Fibroblast of mammary gland (primary cell): ENCODE measurements around the gene PEA15.

Experiments used
- DNase-seq: peaks from one replicate; pipeline ENCODE4 v3.0.0-alpha.2; 2010; ENCODE audit warnings: low read depth
- H3K4me3 ChIP-seq: 2 replicates; pipeline ENCODE4 v1.5.1; 2011; ENCODE audit warnings: low read depth, mild to moderate bottlenecking, low read length, moderate library complexity; ENCODE audit not compliant: control insufficient read depth
- CTCF ChIP-seq: conservative IDR thresholded peaks from 2 replicates; pipeline ENCODE4 v1.5.1; 2011; ENCODE audit warnings: low read depth, low read length, inconsistent platforms; ENCODE audit not compliant: control insufficient read depth, insufficient read depth

The PEA15 gene

GRCh38 chr1:160232911-160233310, 27.7 kb downstream of the PEA15 start:
- no peak overlapping the region for H3K4me3 ChIP-seq
- TF ChIP-seq CTCF, result no peak
- DNase-seq, result no peak

DNA sequence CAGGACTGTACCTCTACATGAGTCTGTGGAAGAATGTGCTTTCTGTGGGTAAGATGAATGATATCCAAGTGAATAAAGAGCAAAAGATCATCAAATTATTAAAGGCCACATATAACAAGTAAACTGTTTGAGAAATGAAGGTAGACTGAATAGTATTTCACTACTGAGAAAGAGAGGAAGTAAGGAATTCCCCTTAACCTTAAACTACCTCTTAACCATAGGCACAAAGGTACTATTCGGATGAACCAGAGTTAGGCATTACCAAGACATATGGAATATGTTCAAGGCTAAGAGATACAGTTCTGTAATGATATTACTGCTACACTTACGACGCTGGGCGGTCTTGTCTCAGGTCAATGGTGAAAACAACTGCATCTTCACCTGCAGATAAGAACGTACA, 31.6 kb downstream of the PEA15 start:
- TF ChIP-seq CTCF, result no peak
- H3K4me3 ChIP-seq, result no peak overlapping the region
- DNase-seq, result no peak

- TF ChIP-seq CTCF, result no peak
- no peak for DNase-seq
- no peak overlapping the region for H3K4me3 ChIP-seq
Measured at GRCh38 chr1:160237558-160237957, 32.4 kb downstream of the PEA15 start.

DNA sequence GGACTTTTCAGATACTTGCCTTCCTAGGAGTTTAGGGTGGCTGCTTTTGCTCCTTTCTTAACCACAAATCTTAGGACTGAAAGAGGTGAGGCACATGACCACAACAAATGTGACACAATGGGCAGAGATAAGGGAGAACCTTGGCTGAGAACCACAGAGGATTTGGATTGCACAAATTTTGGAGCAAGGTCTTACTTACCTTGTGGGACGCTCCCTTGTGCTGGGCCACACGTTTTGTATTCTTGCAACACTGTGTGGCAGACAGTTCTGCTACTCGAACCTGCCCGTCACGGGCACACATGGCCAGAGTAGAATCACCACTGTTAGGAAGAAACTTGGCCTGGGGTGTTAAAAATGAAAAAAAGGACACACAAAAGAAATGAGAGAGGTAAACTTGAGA, 33.2 kb downstream of the PEA15 start:
- no peak for DNase-seq
- no peak for TF ChIP-seq CTCF
- H3K4me3 ChIP-seq, result no peak overlapping the region

DNA sequence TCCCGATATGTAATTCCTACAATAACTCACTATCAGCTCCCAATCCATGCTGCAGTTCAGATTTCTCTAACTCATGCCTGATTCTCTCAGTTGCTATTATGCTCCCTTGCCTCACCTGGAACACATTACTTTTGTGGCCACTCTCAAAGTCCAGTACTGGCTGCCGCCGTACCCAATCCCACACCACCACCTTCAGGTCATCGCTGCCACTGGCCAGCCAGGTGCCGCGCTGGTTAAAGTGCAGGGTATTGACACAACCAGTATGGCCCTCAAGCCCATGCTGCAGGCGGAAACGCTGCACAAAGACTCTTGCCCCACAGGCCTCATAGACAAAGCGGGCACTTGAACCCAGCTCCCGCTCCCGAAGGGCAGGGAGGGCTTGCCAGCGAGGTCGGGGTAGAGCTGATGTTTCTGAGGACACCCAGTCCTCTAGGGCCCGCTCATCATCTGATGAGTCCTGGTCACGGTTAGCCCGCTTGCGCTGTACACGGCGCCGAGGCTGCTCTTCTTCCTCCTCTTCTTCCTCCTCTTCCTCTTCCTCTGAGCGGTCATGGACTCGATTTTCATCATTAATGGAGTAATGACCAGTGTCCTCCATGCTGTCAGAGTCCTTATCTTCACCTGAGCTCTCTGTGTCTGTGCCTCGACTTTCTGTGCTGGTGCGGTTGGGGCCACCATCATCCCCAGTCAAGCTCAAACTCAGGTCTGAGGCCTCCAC, 34.6 kb downstream of the PEA15 start:
- no peak overlapping the region for H3K4me3 ChIP-seq
- TF ChIP-seq CTCF, result no peak
- DNase-seq, result no peak

DNA sequence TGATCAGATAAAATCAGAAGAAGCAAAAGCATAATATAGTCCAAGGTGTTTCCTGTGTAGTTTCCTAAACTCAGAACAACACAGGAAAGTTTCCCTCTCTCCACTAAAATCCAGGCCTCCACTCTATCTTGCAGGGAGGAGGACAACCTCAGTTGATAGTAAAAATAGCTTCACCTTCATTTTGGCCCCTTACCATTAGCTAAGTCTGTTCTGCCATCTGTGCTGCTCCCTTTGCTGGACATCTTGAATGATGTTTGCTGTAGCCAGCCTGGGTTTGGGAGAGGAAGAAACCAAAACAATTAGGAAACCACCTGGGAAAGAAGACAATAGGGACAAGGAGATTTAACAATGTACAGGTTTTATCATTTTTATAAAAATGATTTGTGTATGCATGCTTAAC, 38.6 kb downstream of the PEA15 start:
- DNase-seq, result no peak
- no peak overlapping the region for H3K4me3 ChIP-seq
- TF ChIP-seq CTCF, result no peak

- H3K4me3 ChIP-seq, result no peak overlapping the region
- no peak for DNase-seq
- TF ChIP-seq CTCF, result no peak
Measured at GRCh38 chr1:160244209-160244608, 39.0 kb downstream of the PEA15 start.
